ENCODE results near the gene CAGE1. TPM values are rescaled to one million over a fixed set of nuclear protein-coding genes. Genes with fewer than 3 reads are reported as not detected.

Gene CAGE1
- total RNA-seq, 4 donors from 2014 or later: not detected

DNA sequence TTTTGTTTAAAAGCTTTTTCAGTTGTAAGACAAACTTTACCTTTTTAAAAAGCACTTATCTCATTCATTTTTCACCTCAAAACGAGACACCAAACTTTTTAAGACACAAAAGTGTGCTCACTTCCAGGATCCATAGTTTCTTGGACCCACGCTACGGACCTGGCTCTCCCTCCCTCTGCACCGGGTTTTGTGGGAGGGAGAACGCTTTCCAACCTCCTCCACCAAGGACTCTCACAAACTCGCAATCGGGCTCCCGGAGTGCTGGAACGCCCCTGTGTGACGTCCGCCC lies 436 bp downstream of the CAGE1 start:
- peak overlapping the region; percentile 75 to 96 (median 92) for H3K27ac ChIP-seq
- peak; percentile 80 for ATAC-seq
- 0% methylated on average over 5 to 8 of the region's 11 CpGs for WGBS, 2 donors (ENCODE audit: low coverage in 1 of 2)
- no peaks in the 10 kb centered on the region for H3K27me3 ChIP-seq
- peak overlapping the region; percentile 66 to 72 for H3K4me3 ChIP-seq
- H3K9me3 ChIP-seq: no peaks in the 10 kb centered on the region
- H3K4me1 ChIP-seq: peaks cover 0 to 34% (median 12%) of the 10 kb centered on the region in 3 donors
- peaks cover 0 to 13% of the 10 kb centered on the region in 2 donors for H3K36me3 ChIP-seq
- no peak for TF ChIP-seq EP300 (IDR thresholded peaks at IDR 0.05)
- no peak for TF ChIP-seq POLR2A (IDR thresholded peaks at IDR 0.05)
- TF ChIP-seq CTCF (IDR thresholded peaks at IDR 0.05): no peak
- no peak for TF ChIP-seq POLR2AphosphoS5 (IDR thresholded peaks at IDR 0.05)

DNA sequence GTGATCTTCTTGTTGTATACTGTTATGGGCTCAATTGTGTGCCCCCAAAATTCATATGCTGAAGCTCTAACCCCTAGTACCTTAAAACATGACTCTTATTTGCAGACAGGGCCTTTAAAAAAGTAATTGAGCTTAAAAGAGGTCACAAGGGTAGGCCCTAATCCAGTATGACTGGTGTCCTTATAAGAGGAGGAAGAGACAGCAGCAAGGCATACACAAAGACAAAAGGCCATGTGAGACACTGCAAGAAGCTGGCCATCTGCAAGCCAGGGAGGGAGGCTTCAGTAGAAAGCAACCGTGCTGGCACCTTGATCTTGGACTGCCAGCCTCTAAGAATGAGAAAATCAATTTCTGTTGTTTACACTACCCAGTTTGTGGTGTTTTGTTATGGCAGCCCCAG lies 8.4 kb downstream of the CAGE1 start:
- Histone ChIP-seq H3K9me3 (no peaks in the 10 kb centered on the region), H3K36me3 (no peaks in the 10 kb centered on the region), H3K27ac (no peak overlapping the region), H3K4me3 (no peak overlapping the region), H3K4me1 (no peaks in the 10 kb centered on the region), H3K27me3 (peaks cover 10% of the 10 kb centered on the region)
- WGBS, 2 donors (ENCODE audit: low coverage in 1 of 2): 64 to 67% methylated on average over 1 of the region's 1 CpG
- no peak for ATAC-seq
- TF ChIP-seq POLR2AphosphoS5 (IDR thresholded peaks at IDR 0.05) (no peak), CTCF (IDR thresholded peaks at IDR 0.05) (no peak)

DNA sequence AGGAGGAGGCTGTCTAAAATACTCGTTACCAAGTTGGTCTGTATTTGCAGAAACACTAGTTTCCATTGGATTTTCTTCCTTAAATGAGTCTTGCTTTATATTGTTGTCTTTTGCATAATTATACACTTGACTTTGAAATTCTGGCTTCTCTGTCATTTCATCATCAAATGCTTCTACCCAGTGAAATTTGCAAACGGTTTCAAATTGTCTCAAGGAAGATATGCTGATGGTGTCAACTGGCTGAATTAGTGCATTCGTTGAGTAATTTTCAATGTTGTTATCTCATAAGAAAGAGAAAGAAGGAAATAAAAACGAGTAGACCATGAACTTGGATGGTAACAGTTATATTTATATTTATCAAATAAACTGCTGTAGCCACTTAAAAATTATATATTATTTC lies 10.8 kb downstream of the CAGE1 start:
- TF ChIP-seq POLR2AphosphoS5 (IDR thresholded peaks at IDR 0.05) (no peak), CTCF (IDR thresholded peaks at IDR 0.05) (no peak), EP300 (IDR thresholded peaks at IDR 0.05) (no peak), POLR2A (IDR thresholded peaks at IDR 0.05) (no peak)
- 44 to 56% methylated on average over 3 to 4 of the region's 4 CpGs for WGBS, 2 donors (ENCODE audit: low coverage in 1 of 2)
- no peak for ATAC-seq
- peaks cover 15% of the 10 kb centered on the region for H3K27me3 ChIP-seq
- no peaks in the 10 kb centered on the region for H3K9me3 ChIP-seq
- H3K4me1 ChIP-seq: no peaks in the 10 kb centered on the region
- no peaks in the 10 kb centered on the region for H3K36me3 ChIP-seq
- no peak overlapping the region for H3K27ac ChIP-seq
- H3K4me3 ChIP-seq: no peak overlapping the region

GRCh38 chr6:7377961-7378360 lies 11.6 kb downstream of the CAGE1 start:
- 83 to 95% methylated on average over 1 of the region's 1 CpG for WGBS, 2 donors (ENCODE audit: low coverage in 1 of 2)

GRCh38 chr6:7373739-7374138 lies 15.8 kb downstream of the CAGE1 start:
- no peaks in the 10 kb centered on the region for H3K9me3 ChIP-seq
- TF ChIP-seq EP300 (IDR thresholded peaks at IDR 0.05): no peak
- TF ChIP-seq POLR2AphosphoS5 (IDR thresholded peaks at IDR 0.05): no peak
- TF ChIP-seq POLR2A (IDR thresholded peaks at IDR 0.05): no peak
- no peak for TF ChIP-seq CTCF (IDR thresholded peaks at IDR 0.05)
- no peak for ATAC-seq
- H3K27me3 ChIP-seq: peaks cover 15% of the 10 kb centered on the region
- no peaks in the 10 kb centered on the region for H3K4me1 ChIP-seq
- H3K27ac ChIP-seq: no peak overlapping the region
- H3K4me3 ChIP-seq: no peak overlapping the region
- WGBS, 2 donors (ENCODE audit: low coverage in 1 of 2): 37 to 53% methylated on average over 3 of the region's 3 CpGs
- no peaks in the 10 kb centered on the region for H3K36me3 ChIP-seq

More at GRCh38 chr6:7377961-7378360, 11.6 kb downstream of the CAGE1 start:
- TF ChIP-seq POLR2AphosphoS5 (IDR thresholded peaks at IDR 0.05) (no peak), POLR2A (IDR thresholded peaks at IDR 0.05) (no peak), EP300 (IDR thresholded peaks at IDR 0.05) (no peak), CTCF (IDR thresholded peaks at IDR 0.05) (no peak)
- peaks cover 15% of the 10 kb centered on the region for H3K27me3 ChIP-seq
- H3K36me3 ChIP-seq: no peaks in the 10 kb centered on the region
- no peaks in the 10 kb centered on the region for H3K4me1 ChIP-seq
- ATAC-seq: no peak
- H3K4me3 ChIP-seq: no peak overlapping the region
- no peak overlapping the region for H3K27ac ChIP-seq
- H3K9me3 ChIP-seq: no peaks in the 10 kb centered on the region
